GM12874 (cell line): ENCODE results near the gene MPP1.
A peak's percentile ranks its signal among the peaks of the same experiment; 100 is the strongest.

Experiments
- TF ChIP-seq, protein P1 (sequence below): IDR thresholded peaks from 2 replicates; pipeline ENCODE4 v1.5.1; 2011; ENCODE audit warnings: low read depth, mild to moderate bottlenecking, control low read depth, low read length, moderate library complexity; ENCODE audit not compliant: insufficient read depth

Gene MPP1

DNA sequence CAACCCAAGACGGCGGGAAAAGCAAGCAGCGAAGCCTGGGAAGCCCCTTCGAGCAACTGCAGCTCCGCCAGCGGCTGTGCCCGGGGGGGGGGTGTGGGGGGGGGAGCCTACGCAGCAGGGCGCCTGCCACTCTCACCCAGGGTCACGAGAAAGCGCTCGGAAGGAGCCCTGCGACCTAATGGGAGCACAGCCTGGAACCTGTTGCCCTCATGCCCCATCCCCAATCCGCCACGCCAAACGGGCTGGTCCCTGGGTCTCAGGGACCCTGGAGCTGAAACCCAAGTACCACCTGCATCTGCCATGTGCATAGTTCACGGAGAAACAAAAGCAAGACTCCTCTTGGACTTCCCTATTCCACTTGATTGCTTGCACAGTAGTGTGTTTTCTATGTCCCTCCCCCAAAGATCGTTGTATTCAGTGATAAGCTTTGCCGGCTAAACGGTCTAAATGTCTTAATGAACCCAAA is 54.0 kb downstream of the MPP1 start:
- TF ChIP-seq, protein P1, sequence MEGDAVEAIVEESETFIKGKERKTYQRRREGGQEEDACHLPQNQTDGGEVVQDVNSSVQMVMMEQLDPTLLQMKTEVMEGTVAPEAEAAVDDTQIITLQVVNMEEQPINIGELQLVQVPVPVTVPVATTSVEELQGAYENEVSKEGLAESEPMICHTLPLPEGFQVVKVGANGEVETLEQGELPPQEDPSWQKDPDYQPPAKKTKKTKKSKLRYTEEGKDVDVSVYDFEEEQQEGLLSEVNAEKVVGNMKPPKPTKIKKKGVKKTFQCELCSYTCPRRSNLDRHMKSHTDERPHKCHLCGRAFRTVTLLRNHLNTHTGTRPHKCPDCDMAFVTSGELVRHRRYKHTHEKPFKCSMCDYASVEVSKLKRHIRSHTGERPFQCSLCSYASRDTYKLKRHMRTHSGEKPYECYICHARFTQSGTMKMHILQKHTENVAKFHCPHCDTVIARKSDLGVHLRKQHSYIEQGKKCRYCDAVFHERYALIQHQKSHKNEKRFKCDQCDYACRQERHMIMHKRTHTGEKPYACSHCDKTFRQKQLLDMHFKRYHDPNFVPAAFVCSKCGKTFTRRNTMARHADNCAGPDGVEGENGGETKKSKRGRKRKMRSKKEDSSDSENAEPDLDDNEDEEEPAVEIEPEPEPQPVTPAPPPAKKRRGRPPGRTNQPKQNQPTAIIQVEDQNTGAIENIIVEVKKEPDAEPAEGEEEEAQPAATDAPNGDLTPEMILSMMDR: no peak

DNA sequence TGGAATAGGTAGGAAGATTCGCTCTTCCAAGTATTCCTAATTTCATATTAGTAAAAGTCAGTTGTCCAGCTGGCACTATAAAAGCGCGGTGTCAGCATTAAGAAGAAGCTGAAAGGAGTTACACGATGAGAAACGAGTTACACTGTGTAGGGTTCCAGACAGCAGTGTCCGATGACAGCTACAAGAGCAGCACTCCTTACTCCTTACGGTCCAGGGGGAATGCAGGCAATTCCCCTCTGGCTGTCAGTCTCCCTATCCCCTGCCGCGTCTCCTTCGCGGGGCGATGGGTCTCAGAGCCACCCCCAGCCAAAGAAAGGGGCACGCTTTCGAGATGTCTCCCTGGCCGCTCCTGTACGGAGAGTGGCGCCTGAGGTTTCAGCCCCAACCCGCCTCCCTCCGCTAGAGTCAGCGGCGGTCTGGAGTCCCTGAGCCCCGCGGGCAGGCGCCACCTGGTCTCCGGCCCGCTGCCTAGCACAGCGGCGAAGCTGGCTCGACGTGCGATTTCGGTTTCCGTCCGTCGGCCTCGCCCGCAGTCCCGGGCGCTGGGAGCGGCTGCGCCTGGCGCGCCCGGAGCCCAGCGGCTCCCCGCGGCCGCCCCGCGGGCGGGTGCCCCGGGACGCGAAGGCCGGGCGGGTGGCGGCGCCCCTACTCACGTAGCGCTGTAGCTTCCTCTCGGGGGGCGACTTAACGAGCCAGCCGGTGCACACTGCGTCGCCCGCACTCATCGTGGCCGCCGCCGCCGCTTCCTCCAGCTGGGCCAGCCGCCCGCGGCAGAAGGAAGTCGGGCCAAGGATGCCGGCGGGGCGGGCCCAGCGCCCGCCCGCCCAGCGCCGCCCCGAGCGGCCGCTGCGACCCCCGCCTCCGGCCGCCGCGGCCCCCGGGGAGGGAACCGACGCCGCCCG is 54.7 kb downstream of the MPP1 start, which contains the start of gene GAB3:
Gene GAB3, minus strand, starts transcription at position 777 of the 902 bp plus-strand sequence. Its CDS starts 52 bp downstream, at position 725.
- TF ChIP-seq, protein P1: no peak

- TF ChIP-seq, protein P1: no peak
Observed at GRCh38 chrX:154749856-154750255, 55.4 kb downstream of the MPP1 start.

DNA sequence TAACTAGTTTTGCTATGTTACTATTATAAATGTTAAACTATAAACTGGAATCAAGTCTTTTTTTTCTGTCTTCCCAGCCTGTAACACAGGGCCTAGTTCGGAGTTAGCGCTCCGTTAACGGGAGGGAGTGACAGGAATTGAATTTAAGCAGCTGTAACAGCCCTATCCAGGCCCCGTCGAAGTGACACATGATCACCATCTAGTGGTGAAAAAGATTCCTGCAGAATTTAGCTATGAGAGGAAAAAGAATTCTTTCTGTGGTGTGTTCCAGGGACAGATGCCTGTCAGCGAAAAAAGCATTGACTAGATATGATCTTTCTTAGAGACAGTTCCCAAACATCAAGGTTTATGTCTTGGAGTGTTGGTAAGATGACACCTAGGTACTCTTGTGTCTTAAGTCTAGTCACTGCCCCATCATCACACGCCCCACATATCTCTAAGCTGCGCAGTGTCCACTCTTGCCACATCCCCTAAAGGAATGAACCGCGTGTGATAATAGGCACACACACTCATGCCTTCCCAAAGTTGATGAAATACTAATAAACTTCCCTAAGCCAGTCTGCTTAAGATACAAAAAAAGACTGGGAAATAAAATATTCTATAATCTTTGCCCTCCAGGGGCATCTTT is 56.5 kb downstream of the MPP1 start:
- TF ChIP-seq, protein P1: peak; percentile 37; the same call in 1 of the 2 replicates

DNA sequence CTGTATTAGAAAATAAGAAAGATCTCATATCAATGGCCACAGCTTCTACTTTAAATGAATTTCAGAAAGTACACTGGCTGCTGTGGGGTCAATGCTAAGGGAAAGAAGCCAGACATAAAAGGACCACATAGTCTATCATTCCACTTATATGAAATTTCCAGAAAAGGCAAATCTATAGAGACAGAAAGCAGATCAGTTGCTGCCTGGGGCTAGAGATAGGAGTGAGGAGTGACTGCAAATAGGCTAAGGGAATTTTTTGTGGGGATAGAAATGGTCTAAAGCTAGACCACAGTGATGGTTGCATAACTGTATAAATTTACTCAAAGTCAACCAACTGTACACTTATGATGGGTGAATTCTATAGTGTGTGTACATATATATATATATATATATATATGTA is 62.7 kb downstream of the MPP1 start:
- TF ChIP-seq, protein P1: no peak

- TF ChIP-seq, protein P1: no peak
Observed at GRCh38 chrX:154739952-154740465, 65.3 kb downstream of the MPP1 start.
